GM10266 (cell line): ENCODE results near the gene TAF15.
A peak's percentile ranks its signal among the peaks of the same experiment; 100 is the strongest.

Source experiments
- DNase-seq: peaks from one replicate; pipeline ENCODE4 v3.0.0; 2012; ENCODE audit errors: extremely low spot score
- CTCF ChIP-seq: IDR thresholded peaks from 2 replicates; pipeline ENCODE4 v1.5.1; 2012; ENCODE audit warnings: mild to moderate bottlenecking, low read depth; ENCODE audit not compliant: control insufficient read depth, insufficient read depth; ENCODE audit errors: missing control alignments

TAF15 gene

DNA sequence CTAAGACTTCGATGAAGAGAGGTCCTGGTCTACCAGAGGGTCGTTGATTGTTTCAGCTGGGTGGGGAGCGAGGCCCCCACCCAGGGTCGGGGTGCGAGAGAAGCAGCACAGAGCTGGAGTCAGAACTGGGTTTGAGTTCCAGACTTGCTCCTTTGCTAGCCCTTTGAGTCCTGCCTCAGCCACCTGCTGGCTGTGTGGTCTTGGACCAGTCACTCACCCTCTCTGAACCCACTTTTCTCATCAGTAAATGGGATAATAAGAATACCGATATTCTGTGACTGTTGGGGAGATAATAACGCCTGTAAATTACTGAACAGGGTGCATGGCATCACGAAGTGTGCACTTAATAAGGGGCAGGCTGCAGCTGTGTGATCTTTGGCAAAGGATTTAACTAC, 13.4 kb upstream of the TAF15 start:
- TF ChIP-seq CTCF = no peak

GRCh38 chr17:35796942-35797341, 12.3 kb upstream of the TAF15 start:
- DNase-seq = no peak
- TF ChIP-seq CTCF = no peak

More for the DNA sequence above, 13.4 kb upstream of the TAF15 start:
- DNase-seq = no peak

- no peak for TF ChIP-seq CTCF
- no peak for DNase-seq
Observed at GRCh38 chr17:35797370-35797769, 11.9 kb upstream of the TAF15 start.

DNA sequence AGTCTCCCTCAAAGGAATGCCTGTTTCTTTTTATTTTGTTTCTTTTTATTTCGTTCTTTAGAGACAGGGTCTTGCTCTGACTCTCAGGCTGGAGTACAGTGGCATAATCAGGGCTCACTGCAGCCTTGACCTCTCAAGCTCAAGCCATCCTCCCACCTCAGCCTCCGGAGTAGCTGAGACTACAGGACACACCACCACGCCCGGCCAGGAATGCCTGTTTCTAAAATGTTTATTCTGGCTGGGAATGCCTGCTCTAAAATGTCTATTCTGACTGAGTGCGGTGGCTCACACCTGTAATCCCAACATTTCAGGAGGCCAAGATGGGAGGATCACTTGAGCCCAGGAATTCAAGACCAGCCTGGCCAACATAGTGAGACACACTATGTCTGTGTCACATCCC, 11.4 kb upstream of the TAF15 start:
- TF ChIP-seq CTCF = no peak
- DNase-seq = no peak

- no peak for DNase-seq
- no peak for TF ChIP-seq CTCF
Observed at GRCh38 chr17:35799942-35800341, 9.3 kb upstream of the TAF15 start.

GRCh38 chr17:35801583-35802224, 7.6 kb upstream of the TAF15 start:
- TF ChIP-seq CTCF = no peak
- DNase-seq = no peak

DNA sequence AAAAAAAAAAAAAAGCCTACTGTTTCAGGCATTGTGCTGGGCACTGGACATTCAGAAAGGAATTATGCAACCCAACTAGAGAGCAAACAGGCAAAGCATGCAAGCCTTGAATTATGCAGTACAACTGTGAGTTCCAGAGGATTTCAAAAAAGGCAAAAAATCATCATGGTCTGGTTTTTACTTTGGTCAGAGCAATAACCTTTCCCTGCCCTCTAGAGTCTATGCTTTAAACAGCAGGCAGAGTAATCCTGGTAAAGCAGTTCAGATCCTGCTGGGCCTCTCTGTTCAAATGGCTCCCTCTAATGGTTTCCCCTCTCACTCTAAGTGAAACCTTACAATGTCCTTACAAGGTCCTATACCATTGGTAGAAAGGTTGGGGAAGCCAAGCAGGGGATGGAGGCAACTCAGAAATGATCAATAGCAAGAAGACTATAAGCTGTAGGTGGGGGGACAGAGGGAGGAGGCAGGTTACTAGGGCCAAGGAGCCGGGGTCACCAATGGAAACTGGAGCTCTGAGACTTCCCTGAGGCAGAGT, 4.6 kb upstream of the TAF15 start:
- TF ChIP-seq CTCF = peak; percentile 74
- DNase-seq = peak; percentile 90
